ENCODE measurements around the gene SMYD3. TPM values are rescaled to one million over a fixed set of nuclear protein-coding genes. Genes with fewer than 3 reads are reported as not detected.

Gene SMYD3
- total and polyA plus RNA-seq, 2 donors (not counting 3 experiments of a cell fraction or from before 2014, with no cell fraction given) = 16.0 to 32.1 TPM

DNA sequence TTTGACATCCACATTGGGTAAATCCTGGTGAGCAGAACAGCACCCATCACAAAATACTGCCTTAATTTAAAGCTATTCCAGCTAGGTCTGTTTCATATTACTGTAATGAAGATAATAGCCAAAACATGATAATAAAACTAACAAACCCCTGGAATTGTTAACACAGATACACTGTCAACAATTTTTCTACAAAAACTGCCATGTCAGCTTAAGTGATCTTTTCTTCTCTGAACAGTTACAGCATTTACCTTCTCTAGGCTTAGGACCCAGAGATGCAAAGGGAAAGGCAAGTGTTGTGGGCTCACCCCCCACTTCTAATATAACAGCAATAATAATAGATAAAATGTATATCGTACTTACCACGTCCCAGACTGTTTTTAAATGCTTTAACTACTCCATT, 92.1 kb downstream of the SMYD3 start:
- Histone ChIP-seq H3K4me3 (replicated peaks in 1 of 3; ENCODE audit: insufficient read depth in 1 of 3, low read depth in 1 of 3, low read length in 3 of 3) (no peak overlapping the region), H3K4me1 (ENCODE audit: control insufficient read depth, extremely low read depth, insufficient read depth, low read length) (no peaks in the 10 kb centered on the region), H3K9ac (replicated peaks; ENCODE audit: extremely low read depth, insufficient read depth, low read length) (no peak overlapping the region), H3K27me3 (ENCODE audit: control insufficient read depth in 2 of 2, insufficient read depth in 2 of 2, low read length in 2 of 2) (no peaks in the 10 kb centered on the region), H3K9me1 (replicated peaks; ENCODE audit: control insufficient read depth, extremely low read depth, insufficient read depth, low read length) (no peaks in the 10 kb centered on the region), H3K27ac (ENCODE audit: insufficient read depth, low read depth, low read length) (no peak overlapping the region), H4K20me1 (replicated peaks; ENCODE audit: control insufficient read depth, extremely low read depth, insufficient read depth, low read length) (no peaks in the 10 kb centered on the region), H3K4me2 (ENCODE audit: insufficient read depth, low read length) (no peak overlapping the region), H3K36me3 (ENCODE audit: control insufficient read depth in 2 of 2, extremely low read depth in 1 of 2, insufficient read depth in 2 of 2, low read length in 2 of 2) (no peaks in the 10 kb centered on the region), H3K9me3 (replicated peaks; ENCODE audit: control insufficient read depth, insufficient read depth, low read length) (no peaks in the 10 kb centered on the region), H3K79me2 (ENCODE audit: control insufficient read depth, insufficient read depth, low read length) (no peaks in the 10 kb centered on the region), H2AFZ (ENCODE audit: low read depth, low read length) (no peak overlapping the region)
- BruUV-seq (replicated peaks) = no TSS peak
- intact Hi-C loops (cut with micrococcal nuclease) = no loop called here
- no peak for DNase-seq (ENCODE audit: low read depth, low spot score)
- no peak for TF ChIP-seq EZH2 (IDR thresholded peaks at IDR 0.05; ENCODE audit: borderline replicate concordance, low read depth, low read length, severe bottlenecking)
- no peak for TF ChIP-seq FOS (IDR thresholded peaks at IDR 0.05; ENCODE audit: borderline replicate concordance, insufficient read depth, low read length)
- TF ChIP-seq MAX (IDR thresholded peaks at IDR 0.05; ENCODE audit: insufficient read depth, insufficient read length) = no peak
- no peak for TF ChIP-seq JUN (IDR thresholded peaks at IDR 0.05; ENCODE audit: borderline replicate concordance, insufficient read depth, insufficient read length, low read depth)
- FAIRE-seq = no peak
- CTCF ChIA-PET = interaction anchor here (1.4 kb wide), 1 partner anchor 9 kb away, joined by 3 read pairs; no protein-coding TSS in a partner anchor
- POLR2A ChIA-PET = no interaction called here
- dilution Hi-C loops (cut with MboI; ENCODE audit: extremely low pct_ligation_motif_present, low sequenced_read_pairs) = no loop called here

DNA sequence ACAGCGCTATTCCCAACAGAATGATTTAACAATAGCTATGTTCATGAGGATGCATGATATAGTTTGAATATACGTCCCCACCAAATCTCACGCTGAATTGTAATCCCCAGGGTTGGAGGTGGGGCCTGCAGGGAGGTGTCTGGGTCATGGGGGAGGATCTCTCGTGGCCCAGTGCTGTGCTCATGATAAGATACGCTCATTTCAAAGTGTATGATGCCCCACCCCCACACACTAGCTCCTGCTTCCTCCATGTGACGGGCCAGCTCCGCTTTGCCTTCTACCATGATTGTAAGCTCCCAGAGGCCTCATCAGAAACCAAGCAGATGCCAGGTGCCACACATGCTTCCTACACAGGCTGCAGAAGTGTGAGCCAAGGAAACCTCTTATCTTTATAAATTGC, 93.6 kb downstream of the SMYD3 start:
- H3K27me3 ChIP-seq (ENCODE audit: control insufficient read depth in 2 of 2, insufficient read depth in 2 of 2, low read length in 2 of 2) = no peaks in the 10 kb centered on the region
- no peak for FAIRE-seq
- no peak overlapping the region for H3K4me3 ChIP-seq (replicated peaks in 1 of 3; ENCODE audit: insufficient read depth in 1 of 3, low read depth in 1 of 3, low read length in 3 of 3)
- intact Hi-C loops (cut with micrococcal nuclease) = no loop called here
- no peaks in the 10 kb centered on the region for H4K20me1 ChIP-seq (replicated peaks; ENCODE audit: control insufficient read depth, extremely low read depth, insufficient read depth, low read length)
- H3K79me2 ChIP-seq (ENCODE audit: control insufficient read depth, insufficient read depth, low read length) = no peaks in the 10 kb centered on the region
- ChIA-PET CTCF (interaction anchor here (1.1 kb wide), 1 partner anchor 16 kb away, joined by 4 read pairs; no protein-coding TSS in a partner anchor), POLR2A (no interaction called here)
- no peaks in the 10 kb centered on the region for H3K9me3 ChIP-seq (replicated peaks; ENCODE audit: control insufficient read depth, insufficient read depth, low read length)
- DNase-seq (ENCODE audit: low read depth, low spot score) = no peak
- no peaks in the 10 kb centered on the region for H3K36me3 ChIP-seq (ENCODE audit: control insufficient read depth in 2 of 2, extremely low read depth in 1 of 2, insufficient read depth in 2 of 2, low read length in 2 of 2)
- no peak overlapping the region for H2AFZ ChIP-seq (ENCODE audit: low read depth, low read length)
- no peak overlapping the region for H3K4me2 ChIP-seq (ENCODE audit: insufficient read depth, low read length)
- dilution Hi-C loops (cut with MboI; ENCODE audit: extremely low pct_ligation_motif_present, low sequenced_read_pairs) = no loop called here
- TF ChIP-seq POLR2AphosphoS5 (IDR thresholded peaks at IDR 0.05; ENCODE audit: insufficient read depth, low read depth, low read length) = no peak
- no peak for TF ChIP-seq GATA2 (IDR thresholded peaks at IDR 0.05; ENCODE audit: insufficient read depth, insufficient read length, low read depth, low read length)
- no peak for TF ChIP-seq POLR2A (IDR thresholded peaks at IDR 0.05; ENCODE audit: low read depth, low read length)
- TF ChIP-seq MAX (IDR thresholded peaks at IDR 0.05; ENCODE audit: insufficient read depth, insufficient read length) = no peak
- no peak for TF ChIP-seq MYC (IDR thresholded peaks at IDR 0.05; ENCODE audit: low read depth, low read length)
- TF ChIP-seq FOS (IDR thresholded peaks at IDR 0.05; ENCODE audit: borderline replicate concordance, insufficient read depth, low read length) = no peak
- no peak for TF ChIP-seq EZH2 (IDR thresholded peaks at IDR 0.05; ENCODE audit: borderline replicate concordance, low read depth, low read length, severe bottlenecking)
- TF ChIP-seq JUN (IDR thresholded peaks at IDR 0.05; ENCODE audit: borderline replicate concordance, insufficient read depth, insufficient read length, low read depth) = no peak
- TF ChIP-seq, protein P1, sequence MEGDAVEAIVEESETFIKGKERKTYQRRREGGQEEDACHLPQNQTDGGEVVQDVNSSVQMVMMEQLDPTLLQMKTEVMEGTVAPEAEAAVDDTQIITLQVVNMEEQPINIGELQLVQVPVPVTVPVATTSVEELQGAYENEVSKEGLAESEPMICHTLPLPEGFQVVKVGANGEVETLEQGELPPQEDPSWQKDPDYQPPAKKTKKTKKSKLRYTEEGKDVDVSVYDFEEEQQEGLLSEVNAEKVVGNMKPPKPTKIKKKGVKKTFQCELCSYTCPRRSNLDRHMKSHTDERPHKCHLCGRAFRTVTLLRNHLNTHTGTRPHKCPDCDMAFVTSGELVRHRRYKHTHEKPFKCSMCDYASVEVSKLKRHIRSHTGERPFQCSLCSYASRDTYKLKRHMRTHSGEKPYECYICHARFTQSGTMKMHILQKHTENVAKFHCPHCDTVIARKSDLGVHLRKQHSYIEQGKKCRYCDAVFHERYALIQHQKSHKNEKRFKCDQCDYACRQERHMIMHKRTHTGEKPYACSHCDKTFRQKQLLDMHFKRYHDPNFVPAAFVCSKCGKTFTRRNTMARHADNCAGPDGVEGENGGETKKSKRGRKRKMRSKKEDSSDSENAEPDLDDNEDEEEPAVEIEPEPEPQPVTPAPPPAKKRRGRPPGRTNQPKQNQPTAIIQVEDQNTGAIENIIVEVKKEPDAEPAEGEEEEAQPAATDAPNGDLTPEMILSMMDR (IDR thresholded peaks at IDR 0.05; ENCODE audit: extremely low read depth in 1 of 2, insufficient read depth in 1 of 2, low read depth in 1 of 2, low read length in 2 of 2) = no peak
- no peak overlapping the region for H3K27ac ChIP-seq (ENCODE audit: insufficient read depth, low read depth, low read length)
- no peaks in the 10 kb centered on the region for H3K9me1 ChIP-seq (replicated peaks; ENCODE audit: control insufficient read depth, extremely low read depth, insufficient read depth, low read length)
- no peak overlapping the region for H3K9ac ChIP-seq (replicated peaks; ENCODE audit: extremely low read depth, insufficient read depth, low read length)
- BruUV-seq (replicated peaks) = no TSS peak
- H3K4me1 ChIP-seq (ENCODE audit: control insufficient read depth, extremely low read depth, insufficient read depth, low read length) = no peaks in the 10 kb centered on the region
